NCI-H187 treated with DMSO at 0.1 percent for 48 hours (cell line): ENCODE results near the gene NR2F6.

Experiments
- DNase-seq: peaks from one replicate; lab custom pipeline; 2025; lab: John Stamatoyannopoulos, UW

NR2F6 gene

DNA sequence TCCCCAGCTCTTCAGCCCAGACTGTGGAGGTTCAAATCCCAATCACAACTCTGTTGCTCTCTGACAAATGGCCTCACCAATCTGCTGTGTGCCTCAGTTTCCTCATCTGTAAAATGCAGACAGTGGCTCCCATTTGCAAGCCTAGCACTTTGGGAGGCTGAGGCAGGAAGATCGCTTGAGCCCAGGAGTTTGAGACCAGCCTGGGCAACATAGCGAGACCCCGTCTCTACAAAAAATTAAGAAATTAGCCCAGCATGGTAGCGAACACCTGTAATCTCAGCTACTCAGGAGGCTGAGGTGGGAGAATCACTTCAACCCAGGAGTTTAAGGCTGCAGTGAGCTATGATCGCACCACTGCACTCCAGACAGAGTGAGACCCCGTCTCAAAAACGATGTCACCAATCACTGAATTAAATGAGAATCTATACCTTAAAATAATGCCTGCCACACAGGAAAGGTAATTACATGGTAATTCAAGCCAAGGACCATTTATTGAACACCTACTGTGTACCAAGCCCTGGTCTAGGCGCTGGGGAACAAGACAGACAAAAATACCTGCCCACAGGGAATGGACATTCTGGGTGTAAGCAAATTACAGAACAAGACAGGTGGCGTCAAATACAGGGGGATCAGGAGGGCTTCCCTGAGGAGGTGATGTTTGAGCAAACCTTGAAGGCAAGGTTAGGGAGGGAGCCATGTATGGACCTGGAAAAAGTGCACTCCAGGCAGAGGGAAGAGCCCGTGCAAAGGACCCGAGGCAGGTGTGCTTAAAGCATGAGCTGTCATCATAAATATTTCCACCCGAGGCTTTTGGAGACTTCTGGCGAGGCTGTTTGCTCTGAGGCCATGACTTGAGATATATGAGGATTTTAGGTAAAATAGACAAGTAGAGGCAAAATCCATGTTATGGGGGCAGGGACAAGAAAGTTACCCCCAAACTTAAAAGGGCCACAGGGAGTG is 7.7 kb downstream of the NR2F6 start:
- DNase-seq: no peak

DNA sequence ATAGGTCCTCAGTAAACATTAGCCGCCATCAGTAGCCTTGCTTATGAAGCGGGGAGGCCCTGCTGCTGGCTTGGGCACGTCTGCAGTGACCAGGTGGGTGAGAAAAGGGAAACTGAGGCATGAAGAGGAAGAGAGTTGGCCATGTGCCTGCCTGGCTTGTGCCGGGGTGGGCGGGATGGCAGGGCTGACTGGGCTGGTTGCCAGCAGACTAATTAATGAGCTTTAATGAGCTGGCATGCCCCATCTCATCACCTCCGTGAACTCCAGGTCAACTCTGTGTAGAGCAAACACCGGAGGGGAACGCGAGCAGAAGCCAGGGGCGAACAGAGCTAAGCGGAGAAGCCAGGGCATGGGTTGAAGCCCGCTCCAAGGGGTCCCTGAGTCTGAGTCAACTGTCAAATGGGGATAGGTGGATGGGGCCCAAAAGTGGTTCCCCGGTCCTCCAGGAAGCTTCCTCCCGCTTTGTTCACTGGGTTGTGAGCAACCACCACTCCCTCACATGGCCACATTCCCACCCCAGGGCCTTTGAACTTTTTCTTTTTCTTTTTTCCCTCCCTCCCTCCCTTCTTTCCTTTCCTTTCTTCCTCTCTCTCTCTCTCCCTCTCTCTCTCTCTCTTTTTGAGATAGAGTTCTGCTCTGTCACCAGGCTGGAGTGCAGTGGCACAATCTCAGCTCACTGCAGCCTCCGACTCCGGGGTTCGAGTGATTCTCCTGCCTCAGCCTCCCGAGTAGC is 8.7 kb downstream of the NR2F6 start:
- no peak for DNase-seq

- DNase-seq: no peak
Observed at GRCh38 chr19:17235971-17236777, 9.5 kb downstream of the NR2F6 start.

DNA sequence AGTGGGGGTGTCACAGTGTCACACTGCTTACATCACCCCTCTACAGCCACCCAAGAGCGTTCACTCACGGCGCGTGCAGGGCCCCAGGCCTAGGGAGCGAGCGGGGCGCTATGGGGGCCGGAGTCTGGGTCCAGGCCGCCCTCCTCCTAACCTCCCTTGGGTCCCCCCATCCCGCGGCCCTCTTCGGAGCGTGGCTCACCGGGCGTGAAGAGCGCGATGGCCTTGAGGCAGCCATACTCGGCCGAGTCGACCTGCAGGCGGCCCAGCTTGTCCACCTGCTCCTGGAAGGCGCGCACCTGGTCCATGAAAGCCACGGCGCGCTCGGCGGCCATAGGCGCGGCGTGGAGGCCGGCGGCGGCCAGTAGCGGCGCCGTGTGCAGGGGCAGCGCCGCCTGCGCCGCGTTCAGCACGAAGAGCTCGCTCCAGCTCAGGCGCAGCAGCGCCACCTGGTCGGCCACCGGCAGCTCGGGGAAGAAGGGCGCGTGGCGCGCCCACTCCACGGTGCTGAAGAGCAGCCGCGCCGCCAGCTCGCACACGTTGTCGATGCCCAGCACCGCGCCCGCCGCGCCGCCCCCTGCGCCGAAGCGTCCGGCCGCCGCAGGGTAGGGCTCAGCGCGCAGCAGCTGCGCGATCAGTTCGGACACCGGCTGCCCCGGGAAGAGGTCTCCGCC is 10.3 kb downstream of the NR2F6 start:
- no peak for DNase-seq

GRCh38 chr19:17234911-17235299 is 10.8 kb downstream of the NR2F6 start:
- DNase-seq: no peak

DNA sequence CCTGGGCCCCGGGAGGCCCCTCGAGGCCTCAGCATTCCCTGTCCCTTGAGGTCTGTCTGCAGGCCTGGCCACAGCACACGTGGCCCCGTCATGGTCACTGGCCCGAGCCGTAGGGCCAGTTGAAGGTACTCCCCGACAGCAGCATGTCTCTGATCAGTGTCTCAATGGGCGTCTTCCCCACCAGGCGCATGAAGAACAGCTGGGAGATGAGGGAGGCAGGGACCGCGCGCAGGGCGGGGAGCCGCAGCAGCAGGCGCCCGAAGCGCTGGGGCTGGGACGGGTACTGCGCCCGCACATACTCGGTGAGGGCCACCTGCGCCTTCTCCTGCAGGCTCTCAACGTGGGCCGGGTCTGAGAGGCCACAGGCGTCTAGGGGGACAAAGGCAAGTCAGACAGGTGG is 13.5 kb downstream of the NR2F6 start:
- DNase-seq: no peak

DNA sequence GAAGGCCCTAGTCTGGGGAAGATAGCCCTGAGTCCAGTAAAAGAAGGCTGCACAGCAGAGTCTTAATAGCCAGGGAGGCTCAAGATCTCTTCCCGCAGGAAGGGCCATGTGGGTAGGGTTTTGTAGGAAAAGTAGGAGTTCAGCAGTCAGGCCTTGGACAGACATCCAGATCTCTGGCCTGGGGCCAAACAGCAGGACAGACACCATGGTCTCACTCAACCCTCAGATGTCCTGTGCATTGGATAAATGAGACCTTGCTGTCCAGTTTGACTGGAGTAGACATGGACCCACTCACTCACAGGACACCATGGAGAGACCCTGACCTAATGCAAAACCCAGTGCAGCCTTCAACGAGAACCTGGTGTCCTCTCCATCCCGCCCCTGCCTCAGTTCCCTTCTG is 15.8 kb downstream of the NR2F6 start:
- no peak for DNase-seq

- DNase-seq: no peak
Observed at GRCh38 chr19:17227798-17228367, 17.8 kb downstream of the NR2F6 start.

DNA sequence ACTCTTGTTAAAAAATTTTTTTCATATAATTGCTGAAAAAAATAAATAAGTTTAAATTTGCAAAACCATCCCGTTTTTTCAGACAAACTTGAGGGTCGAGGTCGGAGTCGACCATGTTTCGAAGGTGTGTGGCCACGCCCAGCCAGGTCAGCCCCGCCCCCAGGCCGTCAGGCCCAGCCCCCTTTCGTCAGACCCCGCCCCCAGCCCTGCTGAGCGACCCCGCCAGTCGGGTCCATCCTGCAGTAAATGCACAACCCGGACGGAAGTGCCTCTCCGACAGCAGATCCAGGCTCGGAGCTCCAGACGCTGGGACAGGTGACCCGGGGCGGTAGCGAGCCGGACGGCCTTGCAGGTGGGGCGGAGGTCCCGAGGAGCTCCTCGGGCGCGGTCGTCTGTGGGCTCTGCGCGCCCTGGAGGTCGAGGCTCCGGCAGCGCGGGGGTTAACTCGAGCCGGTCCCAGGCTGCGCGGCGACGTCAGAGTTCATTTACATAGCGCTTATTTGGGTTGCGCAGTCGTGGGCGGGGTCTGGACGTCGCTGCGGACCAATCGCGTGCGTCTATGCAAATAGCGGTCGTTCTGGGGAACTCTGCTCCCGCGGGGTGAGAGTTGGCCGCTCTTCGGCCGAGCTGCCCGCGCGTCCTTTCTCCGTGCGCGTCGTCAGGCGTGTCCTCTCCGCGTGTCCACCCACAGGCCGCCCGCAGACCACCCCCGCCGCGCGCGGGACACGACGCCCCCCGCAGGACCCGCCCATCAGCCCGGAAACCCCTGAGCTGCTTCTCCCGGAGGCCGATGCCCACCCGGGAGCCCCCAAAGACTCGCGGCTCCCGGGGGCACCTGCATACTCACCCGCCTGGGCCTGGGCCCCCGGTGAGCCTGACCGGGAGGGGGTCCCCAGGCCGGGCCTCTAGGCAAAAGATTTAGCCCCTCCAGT is 19.5 kb downstream of the NR2F6 start, which contains the start of gene OCEL1:
OCEL1 (plus strand) TSS at position 225 of the 932 bp plus-strand sequence; CDS start at position 247, 22 bp downstream.
- DNase-seq: peak; percentile 52

- no peak for DNase-seq
Observed at GRCh38 chr19:17225053-17225452, 20.7 kb downstream of the NR2F6 start.

GRCh38 chr19:17220207-17220758 is 25.4 kb downstream of the NR2F6 start:
- DNase-seq: no peak

DNA sequence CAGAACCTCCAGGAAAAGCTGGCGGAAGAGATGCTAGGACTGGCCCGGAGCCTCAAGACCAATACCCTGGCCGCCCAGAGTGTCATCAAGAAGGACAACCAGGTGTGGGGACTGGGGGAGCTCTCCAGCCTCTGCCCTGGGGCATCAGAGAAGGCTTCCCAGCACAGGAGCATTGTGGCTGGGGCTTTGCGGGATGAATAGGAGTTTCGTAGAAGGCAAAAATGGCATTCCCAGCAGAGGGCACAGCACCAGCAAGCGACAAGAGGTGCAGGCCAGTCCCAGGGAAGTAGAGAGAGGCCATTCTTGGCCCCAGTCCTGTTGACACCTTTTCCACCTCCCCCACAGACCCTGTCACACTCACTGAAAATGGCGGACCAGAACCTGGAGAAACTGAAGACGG is 26.4 kb downstream of the NR2F6 start:
- no peak for DNase-seq

GRCh38 chr19:17216058-17216670 is 29.6 kb downstream of the NR2F6 start:
- DNase-seq: no peak

GRCh38 chr19:17215127-17215971 is 30.4 kb downstream of the NR2F6 start, which contains the start of gene USE1:
Gene USE1, plus strand, starts transcription at chr19:17215357. Its CDS starts 49 bp downstream, at chr19:17215406.
- DNase-seq: peak; percentile 19

DNA sequence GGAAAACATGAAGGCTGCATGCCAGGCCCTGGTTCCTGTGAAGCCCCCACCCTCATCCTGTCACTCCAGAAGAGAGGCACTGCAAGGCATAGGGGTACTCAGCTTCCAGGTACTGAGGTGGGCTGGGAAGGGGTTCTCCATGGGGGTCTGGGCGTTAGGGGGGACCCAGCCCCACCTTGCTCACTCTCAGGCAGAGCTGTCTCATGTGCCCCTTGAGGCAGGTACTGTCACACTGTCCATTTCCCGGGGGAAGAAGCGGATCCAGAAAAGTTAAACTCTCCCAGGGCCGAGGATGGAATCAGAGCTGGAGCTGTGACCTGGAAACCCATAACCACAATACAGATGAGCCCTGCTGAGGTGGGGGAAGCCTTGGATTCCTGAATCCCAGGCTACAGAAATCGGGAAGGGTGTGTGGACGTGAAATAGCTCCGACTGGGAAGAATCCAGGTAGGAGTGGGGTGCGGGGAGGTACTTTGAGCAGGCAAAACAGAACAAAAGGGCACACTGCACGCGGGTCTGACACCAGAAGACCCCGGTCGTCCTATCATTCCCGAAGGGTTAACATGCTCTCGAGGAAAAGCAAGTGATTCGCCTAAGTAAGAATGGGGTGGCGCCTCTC is 31.1 kb downstream of the NR2F6 start:
- DNase-seq: no peak

- no peak for DNase-seq
Observed at GRCh38 chr19:17213334-17213733, 32.4 kb downstream of the NR2F6 start.

DNA sequence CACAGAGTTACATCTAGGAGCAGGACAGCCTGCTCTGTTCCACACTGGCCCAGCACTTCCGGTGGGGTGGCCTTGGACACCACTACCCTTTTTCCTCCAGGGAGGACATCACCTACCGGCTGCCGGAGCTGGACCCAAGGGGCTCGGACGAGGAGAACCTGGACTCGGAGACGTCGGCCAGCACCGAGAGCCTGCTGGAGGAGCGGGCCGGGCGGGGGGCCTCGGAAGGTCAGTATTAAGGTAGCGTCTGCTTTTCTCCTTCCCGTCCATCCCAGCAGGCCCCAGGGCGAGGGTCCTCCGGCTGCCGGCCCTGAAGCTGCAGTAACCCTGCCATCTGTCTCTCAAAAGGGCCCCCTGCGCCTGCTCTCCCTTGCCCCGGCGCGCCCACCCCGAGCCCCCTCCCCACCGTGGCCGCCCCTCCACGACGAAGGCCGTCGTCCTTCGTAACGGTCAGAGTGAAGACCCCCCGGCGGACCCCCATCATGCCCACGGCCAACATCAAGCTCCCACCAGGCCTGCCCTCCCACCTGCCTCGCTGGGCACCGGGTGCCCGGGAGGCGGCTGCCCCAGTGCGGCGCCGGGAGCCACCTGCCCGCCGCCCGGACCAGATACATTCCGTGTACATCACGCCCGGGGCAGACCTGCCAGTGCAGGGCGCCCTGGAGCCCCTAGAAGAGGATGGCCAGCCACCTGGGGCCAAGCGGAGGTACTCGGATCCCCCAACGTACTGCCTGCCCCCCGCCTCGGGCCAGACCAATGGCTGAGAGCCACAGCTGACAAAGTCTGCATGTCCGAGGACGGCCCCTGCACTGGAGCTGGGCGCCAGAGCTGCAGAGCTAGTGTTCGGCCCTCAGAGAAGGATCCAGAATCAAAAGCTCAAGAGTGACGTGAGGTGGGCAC is 33.9 kb downstream of the NR2F6 start:
- no peak for DNase-seq
